ENCODE data around the gene SKIC8. TPM values are rescaled to one million over a fixed set of nuclear protein-coding genes. Genes with fewer than 3 reads are reported as not detected.

The SKIC8 gene
- total and polyA plus RNA-seq, 12 donors, result 45.9 to 137 (median 64.1) TPM

DNA sequence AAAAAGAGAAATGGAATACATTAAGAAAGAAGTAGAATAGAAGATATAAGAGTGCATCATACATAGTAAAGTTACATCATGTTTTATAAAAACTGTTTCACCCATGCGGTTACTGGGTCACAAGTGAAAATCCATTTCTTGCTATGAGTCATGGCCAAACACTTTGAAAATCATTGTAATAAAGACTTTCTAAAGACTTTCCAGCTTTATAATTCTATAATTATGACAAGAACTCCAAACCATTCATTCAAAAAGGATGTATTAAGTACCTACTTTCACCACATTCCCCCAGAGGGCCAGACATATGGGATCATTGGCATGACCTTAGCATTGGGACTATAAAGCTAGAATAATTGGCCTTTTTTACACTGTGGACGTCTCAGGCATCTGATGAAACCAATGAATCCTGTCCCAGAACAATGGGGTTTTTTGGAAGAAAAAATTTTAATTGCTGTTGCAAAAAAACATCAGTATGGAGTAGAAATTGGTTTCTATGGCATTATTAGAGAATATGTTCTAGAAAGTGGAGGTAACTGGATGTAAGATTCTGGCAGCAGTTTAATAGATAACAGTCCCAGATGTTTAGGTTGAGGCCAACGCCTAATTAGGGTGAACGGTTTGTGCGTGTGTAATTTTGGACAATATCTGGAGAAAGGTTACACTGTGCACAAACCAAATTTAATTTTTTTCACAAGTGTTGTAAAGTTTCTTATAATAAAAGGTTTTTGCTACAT lies 3.3 kb upstream of the SKIC8 start:
- intact Hi-C loops (cut with DNase I), result no loop called here
- no peak for DNase-seq
- no peaks in the 10 kb centered on the region for H3K9me3 ChIP-seq (replicated peaks in 1 of 3)
- no peaks in the 10 kb centered on the region for H3K36me3 ChIP-seq (replicated peaks in 1 of 2)
- H3K4me3 ChIP-seq, result no peak overlapping the region
- H3K4me1 ChIP-seq (replicated peaks in 1 of 2), result peaks cover 0 to 18% of the 10 kb centered on the region in 2 donors
- TF ChIP-seq, protein P1, sequence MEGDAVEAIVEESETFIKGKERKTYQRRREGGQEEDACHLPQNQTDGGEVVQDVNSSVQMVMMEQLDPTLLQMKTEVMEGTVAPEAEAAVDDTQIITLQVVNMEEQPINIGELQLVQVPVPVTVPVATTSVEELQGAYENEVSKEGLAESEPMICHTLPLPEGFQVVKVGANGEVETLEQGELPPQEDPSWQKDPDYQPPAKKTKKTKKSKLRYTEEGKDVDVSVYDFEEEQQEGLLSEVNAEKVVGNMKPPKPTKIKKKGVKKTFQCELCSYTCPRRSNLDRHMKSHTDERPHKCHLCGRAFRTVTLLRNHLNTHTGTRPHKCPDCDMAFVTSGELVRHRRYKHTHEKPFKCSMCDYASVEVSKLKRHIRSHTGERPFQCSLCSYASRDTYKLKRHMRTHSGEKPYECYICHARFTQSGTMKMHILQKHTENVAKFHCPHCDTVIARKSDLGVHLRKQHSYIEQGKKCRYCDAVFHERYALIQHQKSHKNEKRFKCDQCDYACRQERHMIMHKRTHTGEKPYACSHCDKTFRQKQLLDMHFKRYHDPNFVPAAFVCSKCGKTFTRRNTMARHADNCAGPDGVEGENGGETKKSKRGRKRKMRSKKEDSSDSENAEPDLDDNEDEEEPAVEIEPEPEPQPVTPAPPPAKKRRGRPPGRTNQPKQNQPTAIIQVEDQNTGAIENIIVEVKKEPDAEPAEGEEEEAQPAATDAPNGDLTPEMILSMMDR (IDR thresholded peaks at IDR 0.05), result no peak
- no peak for TF ChIP-seq POLR2A (IDR thresholded peaks at IDR 0.05)
- H3K27ac ChIP-seq, result no peak overlapping the region
- WGBS, 4 donors, result 64 to 72% (median 67%) methylated on average over 5 of the region's 5 CpGs
- H3K27me3 ChIP-seq, result no peaks in the 10 kb centered on the region

DNA sequence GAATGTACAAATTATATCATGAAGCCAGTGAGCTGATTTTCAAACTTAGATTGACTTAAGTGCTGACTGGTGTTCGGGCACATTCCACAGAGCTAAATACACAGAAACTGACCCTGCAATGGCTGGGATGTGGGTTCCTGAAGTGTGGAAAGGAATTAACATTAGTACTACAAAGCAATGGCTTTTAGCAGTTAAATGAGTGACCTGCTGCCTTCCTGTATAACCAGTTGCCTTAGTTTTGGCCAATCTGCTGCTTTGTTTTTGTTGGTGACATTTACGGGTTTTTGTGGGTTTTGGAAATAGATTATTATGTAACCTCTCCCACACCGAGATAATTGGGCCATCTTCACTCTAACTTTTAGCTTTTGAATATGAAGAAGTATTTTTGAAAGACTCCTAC lies 2.4 kb upstream of the SKIC8 start:
- intact Hi-C loops (cut with DNase I), result no loop called here
- Histone ChIP-seq H3K4me3 (no peak overlapping the region), H3K9me3 (replicated peaks in 1 of 3) (no peaks in the 10 kb centered on the region), H3K27me3 (no peaks in the 10 kb centered on the region), H3K27ac (no peak overlapping the region), H3K36me3 (replicated peaks in 1 of 2) (no peaks in the 10 kb centered on the region), H3K4me1 (replicated peaks in 1 of 2) (peaks cover 0 to 19% of the 10 kb centered on the region in 2 donors)
- 28 to 48% (median 43%) methylated on average over 3 of the region's 3 CpGs for WGBS, 4 donors
- TF ChIP-seq POLR2A (IDR thresholded peaks at IDR 0.05), result no peak
- TF ChIP-seq, protein P1 (IDR thresholded peaks at IDR 0.05), result no peak
- no peak for DNase-seq

DNA sequence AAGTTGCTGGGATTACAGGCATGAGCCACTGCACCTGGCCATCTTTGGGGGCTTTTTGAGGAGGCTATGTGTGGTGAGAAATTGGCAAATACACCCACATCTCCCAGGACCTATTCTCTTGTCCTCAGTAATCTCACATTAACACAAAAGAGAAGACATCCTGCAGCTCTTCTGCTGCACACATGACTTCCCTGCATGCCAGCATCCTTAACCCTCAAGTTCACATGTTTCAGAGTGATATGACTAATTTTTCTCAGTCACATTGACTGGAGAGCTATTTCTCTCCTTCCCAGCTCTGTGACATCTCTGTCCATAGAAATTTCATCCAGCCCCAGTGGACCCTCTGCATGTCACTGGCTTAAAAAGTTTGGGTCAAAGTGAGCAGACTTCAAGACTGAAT lies 1.9 kb upstream of the SKIC8 start:
- intact Hi-C loops (cut with DNase I), result no loop called here
- Histone ChIP-seq H3K36me3 (replicated peaks in 1 of 2) (no peaks in the 10 kb centered on the region), H3K4me1 (replicated peaks in 1 of 2) (peaks cover 0 to 19% of the 10 kb centered on the region in 2 donors), H3K27ac (no peak overlapping the region), H3K4me3 (no peak overlapping the region), H3K9me3 (replicated peaks in 1 of 3) (no peaks in the 10 kb centered on the region), H3K27me3 (no peaks in the 10 kb centered on the region)
- TF ChIP-seq POLR2A (IDR thresholded peaks at IDR 0.05), result no peak
- TF ChIP-seq, protein P1 (IDR thresholded peaks at IDR 0.05), result no peak
- no peak for DNase-seq

DNA sequence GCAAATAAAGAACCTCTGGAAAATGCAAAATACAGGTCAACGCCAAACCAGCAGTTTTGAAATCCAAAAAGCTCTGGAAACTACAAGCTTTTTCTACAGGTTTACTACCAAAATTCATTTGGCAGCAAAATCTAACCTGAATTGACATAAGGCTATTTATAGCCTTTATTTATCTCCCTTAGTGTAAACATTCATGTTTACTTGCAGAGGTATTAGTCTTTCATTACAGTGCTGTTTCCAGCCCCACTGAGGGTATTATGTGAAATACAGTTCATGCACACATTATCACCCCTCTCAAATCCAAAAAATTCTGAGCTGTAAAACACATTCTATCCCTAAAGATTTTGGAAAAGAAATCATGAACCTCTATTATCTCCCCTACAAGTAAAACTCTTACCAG lies 7.2 kb downstream of the SKIC8 start:
- intact Hi-C loops (cut with DNase I), result no loop called here
- Histone ChIP-seq H3K36me3 (replicated peaks in 1 of 2) (peaks cover 0 to 35% of the 10 kb centered on the region in 2 donors), H3K4me3 (no peak overlapping the region), H3K9me3 (replicated peaks in 1 of 3) (no peaks in the 10 kb centered on the region), H3K4me1 (replicated peaks in 1 of 2) (no peaks in the 10 kb centered on the region), H3K27ac (no peak overlapping the region), H3K27me3 (no peaks in the 10 kb centered on the region)
- no peak for TF ChIP-seq POLR2A (IDR thresholded peaks at IDR 0.05)
- TF ChIP-seq, protein P1 (IDR thresholded peaks at IDR 0.05), result no peak
- no peak for DNase-seq
- 89 to 100% (median 97%) methylated on average over 1 of the region's 1 CpG for WGBS, 4 donors

All from adrenal gland (tissue), 12 donors.